Trophoblast cell (in vitro differentiated cells and primary cell): ENCODE measurements around the gene GH1.

Experiments
- DNase-seq, 2 donors: peaks; one replicate each; pipeline ENCODE4 v3.0.0-alpha.2; 2016
- H2AFZ ChIP-seq: 2 replicates; pipeline ENCODE4 v1.6.1; 2013; ENCODE audit warnings: low read length, moderate library complexity, mild to moderate bottlenecking; ENCODE audit not compliant: insufficient read depth, poor library complexity
- H2AK5ac ChIP-seq: 2 replicates; pipeline ENCODE4 v1.6.1; 2013; ENCODE audit warnings: mild to moderate bottlenecking, low read length
- H2BK120ac ChIP-seq: 2 replicates; pipeline ENCODE4 v1.6.1; 2013; ENCODE audit warnings: low read length, mild to moderate bottlenecking, moderate library complexity; ENCODE audit not compliant: insufficient read depth, poor library complexity
- H2BK12ac ChIP-seq: 2 replicates; pipeline ENCODE4 v1.6.1; 2013; ENCODE audit warnings: mild to moderate bottlenecking, low read length, moderate library complexity
- H2BK5ac ChIP-seq: 2 replicates; pipeline ENCODE4 v1.6.1; 2013; ENCODE audit warnings: low read length, low read depth, moderate library complexity, mild to moderate bottlenecking; ENCODE audit not compliant: poor library complexity
- H3K14ac ChIP-seq: 2 replicates; pipeline ENCODE4 v1.6.1; 2013; ENCODE audit warnings: mild to moderate bottlenecking, low read length
- H3K18ac ChIP-seq: 2 replicates; pipeline ENCODE4 v1.6.1; 2013; ENCODE audit warnings: mild to moderate bottlenecking, low read length
- H3K23ac ChIP-seq: 2 replicates; pipeline ENCODE4 v1.6.1; 2013; ENCODE audit warnings: low read length
- H3K27ac ChIP-seq: 2 replicates; pipeline ENCODE4 v1.5.1; 2013; ENCODE audit warnings: low read depth, mild to moderate bottlenecking, inconsistent platforms, low read length, moderate library complexity
- H3K27me3 ChIP-seq: 2 replicates; pipeline ENCODE4 v1.6.1; 2013; ENCODE audit warnings: inconsistent platforms, mild to moderate bottlenecking, low read length, moderate library complexity; ENCODE audit not compliant: insufficient read depth
- H3K36me3 ChIP-seq, 2 experiments: 1 replicate in 1 of 2; 2 replicates in 1 of 2; pipeline ENCODE4 v1.6.1; 2013; ENCODE audit warnings: low read length in 2 of 2, mild to moderate bottlenecking in 2 of 2, moderate library complexity in 1 of 2; ENCODE audit not compliant: insufficient read depth in 2 of 2, control insufficient read depth in 1 of 2
- H3K4ac ChIP-seq: 2 replicates; pipeline ENCODE4 v1.6.1; 2013; ENCODE audit warnings: low read depth, mild to moderate bottlenecking, low read length, moderate library complexity
- H3K4me1 ChIP-seq, 2 experiments: 1 replicate in 1 of 2; 2 replicates in 1 of 2; pipeline ENCODE4 v1.6.1; 2013; ENCODE audit warnings: low read length in 2 of 2, mild to moderate bottlenecking in 2 of 2, moderate library complexity in 1 of 2; ENCODE audit not compliant: insufficient read depth in 2 of 2, control insufficient read depth in 1 of 2
- H3K4me2 ChIP-seq: 2 replicates; pipeline ENCODE4 v1.6.1; 2013; ENCODE audit warnings: inconsistent platforms, mild to moderate bottlenecking, low read length, moderate library complexity
- H3K4me3 ChIP-seq: 2 replicates; pipeline ENCODE4 v1.5.1; 2013; ENCODE audit warnings: mild to moderate bottlenecking, low read depth, low read length, inconsistent platforms
- H3K79me1 ChIP-seq: one replicate; pipeline ENCODE4 v1.6.1; 2013; ENCODE audit warnings: low read length
- H3K79me2 ChIP-seq: 2 replicates; pipeline ENCODE4 v1.6.1; 2013; ENCODE audit warnings: low read length, mild to moderate bottlenecking; ENCODE audit not compliant: control insufficient read depth, insufficient read depth, poor library complexity
- H3K9ac ChIP-seq: 2 replicates; pipeline ENCODE4 v1.6.1; 2013; ENCODE audit warnings: mild to moderate bottlenecking, low read length
- H3K9me3 ChIP-seq: 2 replicates; pipeline ENCODE4 v1.6.1; 2013; ENCODE audit warnings: low read depth, mild to moderate bottlenecking, control low read depth, inconsistent platforms, low read length; ENCODE audit not compliant: insufficient read depth
- H4K12ac ChIP-seq: 2 replicates; pipeline ENCODE4 v1.6.1; 2013; ENCODE audit warnings: low read depth, mild to moderate bottlenecking, low read length, moderate library complexity
- H4K8ac ChIP-seq: 2 replicates; pipeline ENCODE4 v1.6.1; 2013; ENCODE audit warnings: low read depth, mild to moderate bottlenecking, low read length, moderate library complexity
- H4K91ac ChIP-seq: one replicate; pipeline ENCODE4 v1.6.1; 2013; ENCODE audit warnings: low read depth, mild to moderate bottlenecking, low read length, moderate library complexity
- WGBS: extraction: QIAGEN DNeasy Blood & Tissue Kit; methylation state at CpG from one replicate; pipeline ENCODE4 v1.1.7; 2013; ENCODE audit warnings: missing lambda C conversion rate; ENCODE audit not compliant: insufficient read length, insufficient coverage; ENCODE audit errors: extremely low coverage; 5-methylcytosine and 5-hydroxymethylcytosine counted together

GH1 gene

DNA sequence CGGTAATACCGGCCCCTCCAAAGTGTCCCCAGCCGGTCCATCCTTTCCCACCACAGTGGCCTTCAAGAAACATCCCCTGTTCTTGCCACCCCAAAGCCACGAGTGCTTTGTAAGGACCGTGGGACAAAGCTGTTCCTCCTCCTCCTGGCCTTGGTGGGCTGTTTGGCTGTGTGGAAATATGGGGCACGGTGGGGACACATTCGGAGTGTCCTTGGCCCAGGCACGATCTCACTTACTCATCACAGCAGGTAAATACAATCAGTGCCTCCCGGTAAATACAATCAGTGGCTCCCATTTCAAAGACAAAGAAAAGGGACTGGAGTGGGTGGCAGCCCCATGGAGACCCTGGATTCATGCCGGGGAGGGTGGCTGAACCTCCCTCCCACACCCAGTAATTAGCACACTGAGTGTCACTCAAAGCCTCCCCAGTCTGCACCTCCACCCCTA is 43.7 kb upstream of the GH1 start:
- DNase-seq, result no peak
- Histone ChIP-seq H3K79me1 (no peaks in the 10 kb centered on the region), H3K4me1 (no peaks in the 10 kb centered on the region), H3K9me3 (peaks cover 1% of the 10 kb centered on the region), H3K14ac (no peak overlapping the region), H3K18ac (no peak overlapping the region), H2BK12ac (no peak overlapping the region), H3K9ac (no peak overlapping the region), H4K91ac (no peak overlapping the region), H2AFZ (no peak overlapping the region), H3K79me2 (no peaks in the 10 kb centered on the region), H2BK120ac (no peak overlapping the region), H3K4me3 (no peak overlapping the region), H4K12ac (no peak overlapping the region), H2AK5ac (no peak overlapping the region), H4K8ac (no peak overlapping the region), H3K4ac (no peak overlapping the region), H3K4me2 (no peak overlapping the region), H3K23ac (no peak overlapping the region), H3K27ac (no peak overlapping the region), H3K27me3 (no peaks in the 10 kb centered on the region), H2BK5ac (no peak overlapping the region), H3K36me3 (no peaks in the 10 kb centered on the region)
- WGBS, result no CpG with 5 or more reads among the region's 10 CpGs

- H3K14ac ChIP-seq, result no peak overlapping the region
- no peaks in the 10 kb centered on the region for H3K36me3 ChIP-seq
- H3K9ac ChIP-seq, result no peak overlapping the region
- no peak overlapping the region for H2BK120ac ChIP-seq
- no peaks in the 10 kb centered on the region for H3K4me1 ChIP-seq
- no CpG with 5 or more reads among the region's 37 CpGs for WGBS
- no peak overlapping the region for H3K4me2 ChIP-seq
- H3K9me3 ChIP-seq, result peaks cover 4% of the 10 kb centered on the region
- no peak overlapping the region for H3K27ac ChIP-seq
- H3K4ac ChIP-seq, result no peak overlapping the region
- no peak overlapping the region for H4K12ac ChIP-seq
- H3K23ac ChIP-seq, result no peak overlapping the region
- H2BK5ac ChIP-seq, result no peak overlapping the region
- no peak overlapping the region for H3K18ac ChIP-seq
- peak; percentile 13 to 44 for DNase-seq
- no peak overlapping the region for H4K91ac ChIP-seq
- H2AK5ac ChIP-seq, result no peak overlapping the region
- no peaks in the 10 kb centered on the region for H3K27me3 ChIP-seq
- no peaks in the 10 kb centered on the region for H3K79me2 ChIP-seq
- no peak overlapping the region for H2AFZ ChIP-seq
- H3K4me3 ChIP-seq, result no peak overlapping the region
- H2BK12ac ChIP-seq, result no peak overlapping the region
- no peak overlapping the region for H4K8ac ChIP-seq
- H3K79me1 ChIP-seq, result no peaks in the 10 kb centered on the region
Observed at GRCh38 chr17:63961355-63962212, 42.9 kb upstream of the GH1 start.

GRCh38 chr17:63960430-63960829 is 41.8 kb upstream of the GH1 start:
- Histone ChIP-seq H3K18ac (no peak overlapping the region), H3K4ac (no peak overlapping the region), H3K79me2 (no peaks in the 10 kb centered on the region), H3K4me3 (no peak overlapping the region), H2BK120ac (no peak overlapping the region), H2AK5ac (no peak overlapping the region), H4K12ac (no peak overlapping the region), H3K23ac (no peak overlapping the region), H3K9me3 (peaks cover 4% of the 10 kb centered on the region), H3K27me3 (no peaks in the 10 kb centered on the region), H2BK12ac (no peak overlapping the region), H4K91ac (no peak overlapping the region), H4K8ac (no peak overlapping the region), H3K9ac (no peak overlapping the region), H2AFZ (no peak overlapping the region), H3K4me1 (no peaks in the 10 kb centered on the region), H3K79me1 (no peaks in the 10 kb centered on the region), H3K14ac (no peak overlapping the region), H2BK5ac (no peak overlapping the region), H3K4me2 (no peak overlapping the region), H3K36me3 (no peaks in the 10 kb centered on the region), H3K27ac (no peak overlapping the region)
- no CpG with 5 or more reads among the region's 7 CpGs for WGBS
- no peak for DNase-seq

GRCh38 chr17:63960006-63960405 is 41.4 kb upstream of the GH1 start:
- WGBS, result no CpG with 5 or more reads among the region's 9 CpGs
- H3K79me1 ChIP-seq, result no peaks in the 10 kb centered on the region
- no peak overlapping the region for H3K4ac ChIP-seq
- H3K27ac ChIP-seq, result no peak overlapping the region
- H3K4me1 ChIP-seq, result no peaks in the 10 kb centered on the region
- no peak overlapping the region for H3K18ac ChIP-seq
- H4K8ac ChIP-seq, result no peak overlapping the region
- no peaks in the 10 kb centered on the region for H3K27me3 ChIP-seq
- no peaks in the 10 kb centered on the region for H3K36me3 ChIP-seq
- H3K23ac ChIP-seq, result no peak overlapping the region
- no peak overlapping the region for H3K14ac ChIP-seq
- no peak overlapping the region for H2AK5ac ChIP-seq
- no peak overlapping the region for H2AFZ ChIP-seq
- H3K79me2 ChIP-seq, result no peaks in the 10 kb centered on the region
- H4K12ac ChIP-seq, result no peak overlapping the region
- no peak overlapping the region for H2BK120ac ChIP-seq
- no peak overlapping the region for H4K91ac ChIP-seq
- H2BK5ac ChIP-seq, result no peak overlapping the region
- H3K9ac ChIP-seq, result no peak overlapping the region
- no peak overlapping the region for H3K4me2 ChIP-seq
- no peak for DNase-seq
- H3K4me3 ChIP-seq, result no peak overlapping the region
- H3K9me3 ChIP-seq, result peaks cover 4% of the 10 kb centered on the region
- no peak overlapping the region for H2BK12ac ChIP-seq
